Thyroid gland (tissue), 4 donors: Measurements from ENCODE around the gene EGFR. TPM values are rescaled to one million over a fixed set of nuclear protein-coding genes. Genes with fewer than 3 reads are reported as not detected.

ENCODE experiments used
- DNase-seq, 2 donors: peaks; one replicate each; pipeline ENCODE4 v3.0.0-alpha.2; 2019
- H3K27ac ChIP-seq, 3 donors: fragments of 200-600 bp; sonication (generic); 1 replicate in 2 of 3; 2 replicates in 1 of 3; pipeline ENCODE4 v1.5.1; 2016 to 2019; ENCODE audit warnings: mild to moderate bottlenecking in 1 of 3, moderate library complexity in 1 of 3
- H3K27me3 ChIP-seq: fragments of 200-600 bp; sonication (generic); one replicate; pipeline ENCODE4 v1.5.1; 2019
- H3K36me3 ChIP-seq, 2 donors: fragments of 200-600 bp; sonication (generic); one replicate each; pipeline ENCODE4 v1.5.1; 2016 to 2019
- H3K4me1 ChIP-seq, 2 donors: fragments of 200-600 bp; sonication (generic); one replicate each; pipeline ENCODE4 v1.5.1; 2017 to 2019
- H3K4me3 ChIP-seq, 3 donors: fragments of 200-600 bp; sonication (generic); replicated peaks in 1 of 3; 1 replicate in 2 of 3; 2 replicates in 1 of 3; pipeline ENCODE4 v1.5.1; 2016; ENCODE audit warnings: mild to moderate bottlenecking in 1 of 3
- H3K9me3 ChIP-seq: fragments of 200-600 bp; sonication (generic); one replicate; pipeline ENCODE4 v1.5.1; 2017
- CTCF ChIP-seq, 6 experiments: fragments of 200-600 bp in 3 of 6; fragments of 450-650 bp in 3 of 6; sonication (generic) in 3 of 6; IDR thresholded peaks; one replicate each; pipeline ENCODE4 v1.5.1; 2016 to 2019; ENCODE audit warnings: antibody characterized with exemption in 6 of 6, mild to moderate bottlenecking in 2 of 6, inconsistent platforms in 1 of 6, moderate library complexity in 1 of 6
- POLR2A ChIP-seq, 2 donors: fragments of 450-650 bp; IDR thresholded peaks; one replicate each; pipeline ENCODE4 v1.6.1; 2017; ENCODE audit warnings: antibody characterized with exemption in 2 of 2, mild to moderate bottlenecking in 2 of 2, moderate library complexity in 1 of 2
- WGBS, 2 donors: methylation state at CpG; one replicate each; pipeline ENCODE4 v1.1.5; 2017; 5-methylcytosine and 5-hydroxymethylcytosine counted together
- intact Hi-C: fragments of 100-400 bp; cut with DNase I; formaldehyde crosslinking; loops from one replicate; pipeline ENCODE4 v1.15.1; 2023
- total RNA-seq, 4 donors: library from RNA; depleted of rRNA; stranded (reverse); fragments of >200 nt; gene quantifications; one replicate each; pipeline ENCODE4 v1.2.3, GENCODE V29; 2016

The EGFR gene
- total RNA-seq, 4 donors from 2014 or later = 57.5 to 96.2 (median 84.7) TPM

GRCh38 chr7:55066524-55066923 lies 47.7 kb downstream of the EGFR start:
- intact Hi-C loops = no loop called here
- Histone ChIP-seq H3K27ac (peak overlapping the region; percentile 54 to 78 (median 77)), H3K36me3 (no peaks in the 10 kb centered on the region), H3K4me1 (peaks cover 16 to 33% of the 10 kb centered on the region in 2 donors), H3K27me3 (no peaks in the 10 kb centered on the region), H3K9me3 (no peaks in the 10 kb centered on the region), H3K4me3 (no peak overlapping the region)
- WGBS, 2 donors = 75 to 80% methylated on average over 7 of the region's 7 CpGs
- no peak for DNase-seq
- TF ChIP-seq CTCF (IDR thresholded peaks at IDR 0.05) = no peak
- TF ChIP-seq POLR2A (IDR thresholded peaks at IDR 0.05) = no peak

- TF ChIP-seq POLR2A (IDR thresholded peaks at IDR 0.05) (no peak), CTCF (IDR thresholded peaks at IDR 0.05) (no peak)
- WGBS, 2 donors = 92 to 95% methylated on average over 6 of the region's 6 CpGs
- peaks cover 16 to 33% of the 10 kb centered on the region in 2 donors for H3K4me1 ChIP-seq
- intact Hi-C loops = no loop called here
- no peaks in the 10 kb centered on the region for H3K9me3 ChIP-seq
- no peak overlapping the region for H3K4me3 ChIP-seq
- H3K27ac ChIP-seq = peak overlapping the region in 1 of 3 donors; percentile 77
- H3K27me3 ChIP-seq = no peaks in the 10 kb centered on the region
- no peak for DNase-seq
- no peaks in the 10 kb centered on the region for H3K36me3 ChIP-seq
These were observed 48.1 kb downstream of the EGFR start for GRCh38 chr7:55066938-55067337.

GRCh38 chr7:55067748-55068147 lies 48.9 kb downstream of the EGFR start:
- Histone ChIP-seq H3K27me3 (no peaks in the 10 kb centered on the region), H3K4me1 (peaks cover 16 to 33% of the 10 kb centered on the region in 2 donors), H3K36me3 (no peaks in the 10 kb centered on the region), H3K27ac (no peak overlapping the region), H3K4me3 (no peak overlapping the region), H3K9me3 (no peaks in the 10 kb centered on the region)
- intact Hi-C loops = no loop called here
- no peak for TF ChIP-seq CTCF (IDR thresholded peaks at IDR 0.05)
- TF ChIP-seq POLR2A (IDR thresholded peaks at IDR 0.05) = no peak
- no peak for DNase-seq
- 97% methylated on average over 14 of the region's 14 CpGs for WGBS, 2 donors

GRCh38 chr7:55069271-55069792 lies 50.5 kb downstream of the EGFR start:
- intact Hi-C loops = no loop called here
- peaks cover 28 to 40% of the 10 kb centered on the region in 2 donors for H3K4me1 ChIP-seq
- DNase-seq = no peak
- 87 to 96% methylated on average over 5 of the region's 5 CpGs for WGBS, 2 donors
- H3K4me3 ChIP-seq = no peak overlapping the region
- no peaks in the 10 kb centered on the region for H3K9me3 ChIP-seq
- H3K27me3 ChIP-seq = no peaks in the 10 kb centered on the region
- no peak for TF ChIP-seq CTCF (IDR thresholded peaks at IDR 0.05)
- TF ChIP-seq POLR2A (IDR thresholded peaks at IDR 0.05) = no peak
- no peak overlapping the region for H3K27ac ChIP-seq
- H3K36me3 ChIP-seq = no peaks in the 10 kb centered on the region

GRCh38 chr7:55070271-55070743 lies 51.5 kb downstream of the EGFR start:
- H3K27ac ChIP-seq = no peak overlapping the region
- peaks cover 32 to 40% of the 10 kb centered on the region in 2 donors for H3K4me1 ChIP-seq
- 93 to 97% methylated on average over 9 of the region's 9 CpGs for WGBS, 2 donors

More at GRCh38 chr7:55070271-55070743, 51.5 kb downstream of the EGFR start:
- no peak for DNase-seq
- no peak for TF ChIP-seq CTCF (IDR thresholded peaks at IDR 0.05)
- TF ChIP-seq POLR2A (IDR thresholded peaks at IDR 0.05) = no peak
- Histone ChIP-seq H3K27me3 (no peaks in the 10 kb centered on the region), H3K4me3 (no peak overlapping the region), H3K36me3 (no peaks in the 10 kb centered on the region), H3K9me3 (no peaks in the 10 kb centered on the region)
- intact Hi-C loops = no loop called here
